Measurements from ENCODE around the gene NRP1.

The NRP1 gene

GRCh38 chr10:33290321-33291052 is 44.0 kb downstream of the NRP1 start:
- DNase-seq (ENCODE audit: low read depth) = no peak

- DNase-seq (ENCODE audit: low read depth) = no peak
Observed at GRCh38 chr10:33289776-33290175, 44.7 kb downstream of the NRP1 start.

- no peak for DNase-seq (ENCODE audit: low read depth)
Observed at GRCh38 chr10:33288127-33288526, 46.3 kb downstream of the NRP1 start.

GRCh38 chr10:33287112-33287511 is 47.4 kb downstream of the NRP1 start:
- DNase-seq (ENCODE audit: low read depth) = no peak

GRCh38 chr10:33286157-33286934 is 48.1 kb downstream of the NRP1 start:
- DNase-seq (ENCODE audit: low read depth) = no peak

GRCh38 chr10:33284945-33285344 is 49.5 kb downstream of the NRP1 start:
- no peak for DNase-seq (ENCODE audit: low read depth)

- peak; percentile 75 for DNase-seq (ENCODE audit: low read depth)
Observed at GRCh38 chr10:33279811-33280602, 54.5 kb downstream of the NRP1 start.

GRCh38 chr10:33279276-33279675 is 55.2 kb downstream of the NRP1 start:
- DNase-seq (ENCODE audit: low read depth) = peak; percentile 56

- no peak for DNase-seq (ENCODE audit: low read depth)
Observed at GRCh38 chr10:33278198-33278597, 56.3 kb downstream of the NRP1 start.

GRCh38 chr10:33277135-33277536 is 57.3 kb downstream of the NRP1 start:
- DNase-seq (ENCODE audit: low read depth) = peak; percentile 87

GRCh38 chr10:33276282-33276923 is 58.1 kb downstream of the NRP1 start:
- DNase-seq (ENCODE audit: low read depth) = no peak

- DNase-seq (ENCODE audit: low read depth) = no peak
Observed at GRCh38 chr10:33274096-33274785, 60.2 kb downstream of the NRP1 start.

GRCh38 chr10:33273295-33274002 is 61.0 kb downstream of the NRP1 start:
- peak; percentile 98 for DNase-seq (ENCODE audit: low read depth)

GRCh38 chr10:33272635-33273034 is 61.8 kb downstream of the NRP1 start:
- no peak for DNase-seq (ENCODE audit: low read depth)

GRCh38 chr10:33271969-33272583 is 62.4 kb downstream of the NRP1 start:
- DNase-seq (ENCODE audit: low read depth) = peak; percentile 53

GRCh38 chr10:33270971-33271370 is 63.5 kb downstream of the NRP1 start:
- no peak for DNase-seq (ENCODE audit: low read depth)

- DNase-seq (ENCODE audit: low read depth) = no peak
Observed at GRCh38 chr10:33267708-33268107, 66.8 kb downstream of the NRP1 start.

- no peak for DNase-seq (ENCODE audit: low read depth)
Observed at GRCh38 chr10:33265621-33266020, 68.8 kb downstream of the NRP1 start.

GRCh38 chr10:33263453-33263852 is 71.0 kb downstream of the NRP1 start:
- peak; percentile 84 for DNase-seq (ENCODE audit: low read depth)

- DNase-seq (ENCODE audit: low read depth) = no peak
Observed at GRCh38 chr10:33262871-33263270, 71.6 kb downstream of the NRP1 start.

Measured in EH (cell line).